Liver (tissue), 3 donors: Measurements from ENCODE around the gene SERTAD1.

ENCODE experiments used
- ATF3 ChIP-seq: IDR thresholded peaks from 2 replicates; pipeline ENCODE4 v1.6.1; 2016; ENCODE audit warnings: antibody characterized with exemption
- CTCF ChIP-seq: fragments of 150-350 bp; IDR thresholded peaks from 2 replicates; pipeline ENCODE4 v1.5.1; 2017; ENCODE audit warnings: improper control_type of control experiment, low read depth, low read length; ENCODE audit not compliant: missing input control
- EGR1 ChIP-seq, 2 donors: IDR thresholded peaks; 2 replicates each; pipeline ENCODE4 v1.6.1; 2016 to 2018; ENCODE audit warnings: antibody characterized with exemption in 2 of 2, low read depth in 2 of 2
- FOXA2 ChIP-seq: IDR thresholded peaks from 2 replicates; pipeline ENCODE4 v1.6.1; 2016; ENCODE audit warnings: antibody characterized with exemption
- GABPA ChIP-seq, 2 donors: IDR thresholded peaks in 1 of 2; conservative IDR thresholded peaks in 1 of 2; 2 replicates each; pipeline ENCODE4 v1.6.1; 2016; ENCODE audit warnings: antibody characterized with exemption in 2 of 2, mild to moderate bottlenecking in 1 of 2, moderate library complexity in 1 of 2
- MAX ChIP-seq: IDR thresholded peaks from 2 replicates; pipeline ENCODE4 v1.6.1; 2016; ENCODE audit warnings: antibody characterized with exemption
- NR2F2 ChIP-seq: IDR thresholded peaks from 2 replicates; pipeline ENCODE4 v1.6.1; 2016; ENCODE audit warnings: antibody characterized with exemption
- RAD21 ChIP-seq, 2 donors: IDR thresholded peaks; 2 replicates each; pipeline ENCODE4 v1.6.1; 2016; ENCODE audit warnings: antibody characterized with exemption in 2 of 2, mild to moderate bottlenecking in 2 of 2
- REST ChIP-seq: IDR thresholded peaks from 2 replicates; pipeline ENCODE4 v1.6.1; 2016; ENCODE audit warnings: antibody characterized with exemption, mild to moderate bottlenecking
- SP1 ChIP-seq: IDR thresholded peaks from 2 replicates; pipeline ENCODE4 v1.6.1; 2018; ENCODE audit warnings: antibody characterized with exemption, mild to moderate bottlenecking
- TAF1 ChIP-seq: conservative IDR thresholded peaks from 2 replicates; pipeline ENCODE4 v1.6.1; 2016; ENCODE audit warnings: antibody characterized with exemption, mild to moderate bottlenecking
- donor health status: healthy.
- donor health status: healthy.

- TF ChIP-seq CTCF (no peak), SP1 (no peak), REST (no peak), TAF1 (no peak), ATF3 (no peak), MAX (no peak), EGR1 (IDR thresholded peaks at IDR 0.05; ENCODE audit: low read depth in 2 of 2) (no peak), NR2F2 (no peak), GABPA (IDR thresholded peaks at IDR 0.05 in 1 of 2, conservative IDR thresholded peaks at IDR 0.05 in 1 of 2) (no peak), FOXA2 (no peak), RAD21 (IDR thresholded peaks at IDR 0.05) (no peak)
Observed at GRCh38 chr19:40374084-40374483, 51.7 kb downstream of the SERTAD1 start.
